Endodermal cell (in vitro differentiated cells): Measurements from ENCODE around the gene RGS3. TPM values are rescaled to one million over a fixed set of nuclear protein-coding genes. Genes with fewer than 3 reads are reported as not detected.

Experiments used
- DNase-seq: peaks from one replicate; pipeline ENCODE4 v3.0.0-alpha.2; 2017
- H3K27ac ChIP-seq: 2 replicates; pipeline ENCODE4 v1.5.1; 2013; ENCODE audit warnings: mild to moderate bottlenecking, low read depth, low read length, moderate library complexity
- H3K27me3 ChIP-seq: 2 replicates; pipeline ENCODE4 v1.6.1; 2013; ENCODE audit warnings: mild to moderate bottlenecking, low read length, moderate library complexity; ENCODE audit not compliant: insufficient read depth, control insufficient read depth, poor library complexity, severe bottlenecking
- H3K36me3 ChIP-seq: 2 replicates; pipeline ENCODE4 v1.7.0; 2013; ENCODE audit warnings: mild to moderate bottlenecking, low read length, moderate library complexity; ENCODE audit not compliant: control insufficient read depth, insufficient read depth
- H3K4me1 ChIP-seq: one replicate; pipeline ENCODE4 v1.7.0; 2013; ENCODE audit warnings: low read length; ENCODE audit not compliant: control insufficient read depth, insufficient read depth
- H3K4me3 ChIP-seq: 2 replicates; pipeline ENCODE4 v1.5.1; 2013; ENCODE audit warnings: mild to moderate bottlenecking, low read length, moderate library complexity
- H3K9ac ChIP-seq: 2 replicates; pipeline ENCODE4 v1.6.1; 2013; ENCODE audit warnings: mild to moderate bottlenecking, low read length, moderate library complexity; ENCODE audit not compliant: poor library complexity, severe bottlenecking; ENCODE audit errors: extremely low read depth
- H3K9me3 ChIP-seq: 2 replicates; pipeline ENCODE4 v1.6.1; 2013; ENCODE audit warnings: mild to moderate bottlenecking, low read length, moderate library complexity; ENCODE audit not compliant: control insufficient read depth
- H3K27ac Mint-ChIP-seq: 2 replicates; pipeline ENCODE4 v1.8.0; 2020; ENCODE audit warnings: mixed read lengths
- H3K27me3 Mint-ChIP-seq: 2 replicates; pipeline ENCODE4 v1.8.0; 2021; ENCODE audit warnings: mild to moderate bottlenecking, mixed read lengths; ENCODE audit not compliant: insufficient read depth
- H3K36me3 Mint-ChIP-seq: 2 replicates; pipeline ENCODE4 v1.8.0; 2020; ENCODE audit warnings: low read depth, mixed read lengths
- H3K4me1 Mint-ChIP-seq: 2 replicates; pipeline ENCODE4 v1.8.0; 2020; ENCODE audit warnings: mixed read lengths
- H3K4me3 Mint-ChIP-seq: 2 replicates; pipeline ENCODE4 v1.8.0; 2020; ENCODE audit warnings: mild to moderate bottlenecking, moderate library complexity, mixed read lengths
- H3K9me3 Mint-ChIP-seq: 2 replicates; pipeline ENCODE4 v1.8.0; 2020; ENCODE audit warnings: mild to moderate bottlenecking, mixed read lengths
- CTCF ChIP-seq: fragments of 200-600 bp; sonication (generic); conservative IDR thresholded peaks from 2 replicates; pipeline ENCODE4 v1.5.0; 2021; ENCODE audit warnings: antibody characterized with exemption, mild to moderate bottlenecking
- WGBS, 2 experiments: methylation state at CpG; one replicate each; pipeline versions ENCODE4 v1.1.5 to v1.1.7; 2013; ENCODE audit warnings: missing lambda C conversion rate in 2 of 2, mixed read lengths in 1 of 2; ENCODE audit not compliant: insufficient coverage in 1 of 2, insufficient read length in 1 of 2; 5-methylcytosine and 5-hydroxymethylcytosine counted together
- total RNA-seq, 2 donors: library from RNA; stranded (reverse); fragmentation: NEBNext Ultra II Directional in 1 of 2; extraction: Animal tissue kit (Norgen Biotek cat#: 25700) in 1 of 2; gene quantifications; 2 replicates in 1 of 2; 3 replicates in 1 of 2; pipeline ENCODE4 v1.2.1, GENCODE V29; 2021

Gene RGS3
- total RNA-seq, 2 donors from 2014 or later, result 20.7 to 40.3 TPM

GRCh38 chr9:113501129-113501686, 37.7 kb downstream of the RGS3 start:
- no peaks in the 10 kb centered on the region for H3K36me3 Mint-ChIP-seq
- peaks cover 26% of the 10 kb centered on the region for H3K4me1 Mint-ChIP-seq
- Histone ChIP-seq H3K9ac (no peak overlapping the region), H3K27ac (peak overlapping the region; percentile 92), H3K27me3 (no peaks in the 10 kb centered on the region), H3K9me3 (no peaks in the 10 kb centered on the region), H3K36me3 (no peaks in the 10 kb centered on the region), H3K4me1 (no peaks in the 10 kb centered on the region), H3K4me3 (no peak overlapping the region)
- no peaks in the 10 kb centered on the region for H3K9me3 Mint-ChIP-seq
- 76 to 89% methylated on average over 9 to 20 of the region's 20 CpGs for WGBS, 2 experiments
- DNase-seq, result peak; percentile 85
- H3K4me3 Mint-ChIP-seq, result no peak overlapping the region
- H3K27me3 Mint-ChIP-seq, result no peaks in the 10 kb centered on the region
- no peak for TF ChIP-seq CTCF
- peak overlapping the region; percentile 89 for H3K27ac Mint-ChIP-seq

GRCh38 chr9:113501852-113502251, 38.3 kb downstream of the RGS3 start:
- H3K4me1 Mint-ChIP-seq, result peaks cover 30% of the 10 kb centered on the region
- 92% methylated on average over 5 of the region's 5 CpGs; no CpG with 5 or more reads in 1 of the 2 experiments for whole genome bisulfite sequencing, 2 experiments

GRCh38 chr9:113502427-113503034, 39.0 kb downstream of the RGS3 start:
- Mint-ChIP-seq H3K4me1 (peaks cover 30% of the 10 kb centered on the region), H3K9me3 (no peaks in the 10 kb centered on the region), H3K27me3 (no peaks in the 10 kb centered on the region), H3K4me3 (no peak overlapping the region), H3K36me3 (no peaks in the 10 kb centered on the region), H3K27ac (no peak overlapping the region)
- WGBS, 2 experiments, result 81 to 90% methylated on average over 2 to 4 of the region's 4 CpGs
- Histone ChIP-seq H3K27ac (no peak overlapping the region), H3K4me3 (no peak overlapping the region), H3K9me3 (no peaks in the 10 kb centered on the region), H3K4me1 (no peaks in the 10 kb centered on the region), H3K27me3 (no peaks in the 10 kb centered on the region), H3K36me3 (no peaks in the 10 kb centered on the region), H3K9ac (no peak overlapping the region)
- no peak for TF ChIP-seq CTCF
- no peak for DNase-seq

More at GRCh38 chr9:113501852-113502251, 38.3 kb downstream of the RGS3 start:
- no peak for TF ChIP-seq CTCF
- no peak for DNase-seq
- no peaks in the 10 kb centered on the region for H3K27me3 ChIP-seq
- Mint-ChIP-seq H3K9me3 (no peaks in the 10 kb centered on the region), H3K27me3 (no peaks in the 10 kb centered on the region), H3K4me3 (no peak overlapping the region), H3K27ac (peak overlapping the region; percentile 89), H3K36me3 (no peaks in the 10 kb centered on the region)
- peak overlapping the region; percentile 92 for H3K27ac ChIP-seq
- H3K4me3 ChIP-seq, result no peak overlapping the region
- H3K9ac ChIP-seq, result no peak overlapping the region
- no peaks in the 10 kb centered on the region for H3K4me1 ChIP-seq
- H3K9me3 ChIP-seq, result no peaks in the 10 kb centered on the region
- H3K36me3 ChIP-seq, result no peaks in the 10 kb centered on the region
